OCI-LY7 (cell line): ENCODE results near the gene DAB2IP.

ENCODE experiments used
- EZH2phosphoT487 ChIP-seq: fragments of 200-600 bp; sonication (generic); IDR thresholded peaks from 2 replicates; pipeline ENCODE4 v1.6.1; 2018; ENCODE audit warnings: low read depth, borderline replicate concordance, mild to moderate bottlenecking, mixed run types, antibody characterized with exemption, low read length, moderate library complexity, mixed read lengths
- TF ChIP-seq, protein P1 (sequence below): fragments of 200-600 bp; sonication (generic); conservative IDR thresholded peaks from 2 replicates; pipeline ENCODE4 v1.5.1; 2014; ENCODE audit warnings: mild to moderate bottlenecking, antibody characterized with exemption, low read length, moderate library complexity, mixed read lengths

DNA sequence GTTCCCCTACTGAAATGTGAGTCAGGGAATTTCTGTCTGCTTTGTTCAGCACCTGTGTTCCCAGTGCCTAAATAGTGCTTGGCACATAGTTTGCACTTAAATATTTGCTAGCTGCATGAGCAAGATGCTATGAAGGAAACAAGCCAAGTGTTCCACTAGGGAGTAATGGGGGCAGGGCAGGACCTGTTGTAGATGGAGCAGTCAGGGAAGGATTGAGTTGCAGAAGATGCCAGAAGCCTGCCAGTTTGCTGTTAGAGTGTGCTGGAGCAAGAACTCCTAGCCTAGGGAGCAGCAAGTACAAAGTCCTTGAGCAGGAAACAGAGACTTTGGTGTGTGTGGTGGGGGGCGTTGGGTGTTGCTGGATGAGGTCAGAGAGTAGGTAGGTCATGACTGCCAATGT lies 87.5 kb downstream of the DAB2IP start:
- TF ChIP-seq, protein P1, sequence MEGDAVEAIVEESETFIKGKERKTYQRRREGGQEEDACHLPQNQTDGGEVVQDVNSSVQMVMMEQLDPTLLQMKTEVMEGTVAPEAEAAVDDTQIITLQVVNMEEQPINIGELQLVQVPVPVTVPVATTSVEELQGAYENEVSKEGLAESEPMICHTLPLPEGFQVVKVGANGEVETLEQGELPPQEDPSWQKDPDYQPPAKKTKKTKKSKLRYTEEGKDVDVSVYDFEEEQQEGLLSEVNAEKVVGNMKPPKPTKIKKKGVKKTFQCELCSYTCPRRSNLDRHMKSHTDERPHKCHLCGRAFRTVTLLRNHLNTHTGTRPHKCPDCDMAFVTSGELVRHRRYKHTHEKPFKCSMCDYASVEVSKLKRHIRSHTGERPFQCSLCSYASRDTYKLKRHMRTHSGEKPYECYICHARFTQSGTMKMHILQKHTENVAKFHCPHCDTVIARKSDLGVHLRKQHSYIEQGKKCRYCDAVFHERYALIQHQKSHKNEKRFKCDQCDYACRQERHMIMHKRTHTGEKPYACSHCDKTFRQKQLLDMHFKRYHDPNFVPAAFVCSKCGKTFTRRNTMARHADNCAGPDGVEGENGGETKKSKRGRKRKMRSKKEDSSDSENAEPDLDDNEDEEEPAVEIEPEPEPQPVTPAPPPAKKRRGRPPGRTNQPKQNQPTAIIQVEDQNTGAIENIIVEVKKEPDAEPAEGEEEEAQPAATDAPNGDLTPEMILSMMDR, result no peak
- no peak for TF ChIP-seq EZH2phosphoT487
